GM21619 (cell line): Measurements from ENCODE around the gene NBEA.
"Not testable (repeated sequence)": the region's sequence is repeated elsewhere in the genome, so short reads cannot be mapped to it uniquely, and the experiment has no call there.

ENCODE experiments used
- ATAC-seq: cut with Tn5 transposase; IDR thresholded peaks from one replicate; pipeline ENCODE4 v1.9.1; 2021; ENCODE audit not compliant: unreplicated experiment

The NBEA gene

DNA sequence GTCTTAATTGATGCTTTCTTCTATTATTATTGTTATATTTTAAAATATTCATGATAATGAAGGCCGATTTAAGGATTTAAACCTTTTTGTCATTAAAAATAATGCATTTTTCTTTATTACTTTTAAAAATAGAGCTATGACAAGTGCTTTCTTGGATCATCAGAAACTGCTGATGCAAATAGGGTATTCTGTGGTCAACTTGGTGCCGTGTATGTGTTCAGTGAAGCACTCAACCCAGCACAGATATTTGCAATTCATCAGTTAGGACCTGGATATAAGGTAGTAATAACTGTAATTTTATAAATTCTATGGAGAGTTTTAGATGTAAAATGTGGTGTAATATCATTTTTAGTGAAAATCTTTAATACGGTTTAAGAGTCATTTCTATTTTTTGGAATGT lies 116.5 kb downstream of the NBEA start:
- peak; percentile 77 for ATAC-seq

DNA sequence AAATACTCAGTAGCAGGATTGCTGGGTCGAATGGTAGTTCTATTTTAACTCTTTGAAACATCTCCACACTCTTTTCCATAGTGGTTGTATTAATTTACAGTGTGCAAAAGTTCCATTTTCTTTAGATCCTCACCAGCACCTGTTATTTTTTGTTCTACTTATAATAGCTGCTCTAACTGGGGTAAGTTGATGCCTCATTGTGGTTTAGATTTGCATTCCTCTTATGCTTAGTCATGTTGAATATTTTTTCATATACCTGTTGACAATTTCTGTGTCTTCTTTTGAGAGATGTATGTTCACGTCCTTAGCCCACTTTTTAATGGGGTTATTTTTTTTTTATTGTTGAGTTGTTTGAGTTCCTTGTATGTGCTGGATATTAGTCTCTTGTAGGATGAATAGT lies 144.6 kb downstream of the NBEA start:
- ATAC-seq: no peak

DNA sequence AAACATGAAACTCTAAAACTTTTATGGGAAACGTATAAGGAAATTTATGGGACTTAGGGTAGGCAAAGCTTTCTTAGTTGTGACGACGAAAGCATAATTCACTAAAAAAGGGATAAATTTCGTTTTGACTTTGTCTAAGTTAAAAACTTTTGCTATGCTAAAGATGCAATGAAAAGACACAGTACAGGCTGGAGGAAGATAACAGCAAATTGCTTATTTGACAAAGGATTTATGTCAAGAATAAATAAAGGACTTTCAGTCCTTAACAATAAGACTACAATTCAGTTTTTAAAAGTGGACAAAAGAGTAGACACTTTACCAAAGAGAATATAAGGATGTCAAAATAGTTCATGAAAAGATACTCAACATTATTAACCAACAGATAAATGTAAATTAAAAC lies 150.2 kb downstream of the NBEA start:
- no peak for ATAC-seq

DNA sequence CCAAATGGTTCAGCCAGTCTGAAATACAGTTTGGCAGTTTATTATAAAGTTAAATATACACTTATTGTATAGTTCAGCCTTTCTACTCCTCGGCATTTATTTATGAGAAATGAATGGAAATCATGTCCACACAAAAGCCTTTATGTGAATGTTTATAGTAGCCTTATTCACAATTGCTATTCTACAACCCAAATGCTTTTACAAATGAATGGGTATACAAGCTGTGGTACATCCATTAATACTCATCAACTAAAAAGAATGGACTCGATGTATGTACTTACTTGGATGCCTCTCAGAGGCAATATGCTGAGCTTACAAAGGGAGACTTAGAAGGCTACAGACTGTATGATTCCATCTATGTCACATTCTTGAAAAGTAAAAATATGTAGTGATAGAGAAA lies 150.7 kb downstream of the NBEA start:
- ATAC-seq: no peak

DNA sequence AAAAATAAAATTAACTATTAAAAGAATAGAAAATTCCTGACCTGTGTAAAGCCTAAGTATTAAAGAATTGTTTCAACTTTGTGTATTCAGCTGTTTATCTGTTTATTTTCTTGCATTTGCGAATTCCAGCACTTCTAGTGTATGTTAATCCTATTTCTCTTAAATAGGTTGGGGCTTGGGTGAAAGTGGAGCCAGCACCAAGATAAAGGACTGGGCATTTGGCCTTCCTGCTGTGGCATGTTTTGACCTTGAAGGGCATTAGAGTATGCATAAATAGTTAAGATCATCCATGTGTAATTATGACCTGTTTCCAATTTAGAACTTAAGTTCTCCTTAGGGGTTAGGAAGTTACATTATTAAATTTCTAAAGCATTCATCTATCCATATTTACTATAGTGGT lies 151.3 kb downstream of the NBEA start:
- no peak for ATAC-seq

DNA sequence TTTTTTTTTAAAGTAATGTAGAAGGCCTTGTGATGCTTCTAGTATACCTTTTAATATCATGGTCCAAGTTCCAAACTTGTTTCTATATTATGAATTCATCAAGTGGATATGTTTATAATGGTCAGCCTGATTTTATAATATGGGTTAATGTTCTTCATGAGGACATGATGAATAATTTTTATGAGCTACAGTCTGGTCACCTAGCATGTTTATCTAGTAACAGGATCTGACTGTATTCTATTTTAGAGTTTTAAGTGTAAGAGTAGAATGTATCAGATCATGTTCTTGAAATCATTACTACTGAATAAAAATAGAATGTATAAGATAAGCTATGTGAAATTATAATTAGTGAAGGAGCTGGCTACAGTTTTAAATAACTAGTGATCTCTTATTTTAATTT lies 164.7 kb downstream of the NBEA start:
- ATAC-seq: not testable (repeated sequence)

DNA sequence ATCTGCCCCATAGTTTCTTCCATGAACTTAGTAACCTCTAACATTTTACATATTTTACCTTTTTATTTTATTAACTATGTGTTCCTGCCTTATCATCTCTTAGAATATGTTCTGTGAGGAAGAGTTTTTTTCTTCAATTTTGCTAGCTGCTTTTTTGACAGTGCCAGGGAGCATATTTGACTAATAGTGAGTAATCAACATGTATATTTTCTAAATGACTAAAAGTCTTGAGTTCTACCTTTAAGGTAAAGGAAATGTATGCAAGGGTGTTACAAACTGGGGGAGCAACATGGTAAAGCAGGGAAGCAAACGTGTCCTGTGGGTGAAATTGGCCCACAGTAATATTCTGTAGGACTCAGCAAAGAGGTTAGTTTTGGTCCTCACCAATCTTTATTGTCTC lies 165.5 kb downstream of the NBEA start:
- no peak for ATAC-seq

DNA sequence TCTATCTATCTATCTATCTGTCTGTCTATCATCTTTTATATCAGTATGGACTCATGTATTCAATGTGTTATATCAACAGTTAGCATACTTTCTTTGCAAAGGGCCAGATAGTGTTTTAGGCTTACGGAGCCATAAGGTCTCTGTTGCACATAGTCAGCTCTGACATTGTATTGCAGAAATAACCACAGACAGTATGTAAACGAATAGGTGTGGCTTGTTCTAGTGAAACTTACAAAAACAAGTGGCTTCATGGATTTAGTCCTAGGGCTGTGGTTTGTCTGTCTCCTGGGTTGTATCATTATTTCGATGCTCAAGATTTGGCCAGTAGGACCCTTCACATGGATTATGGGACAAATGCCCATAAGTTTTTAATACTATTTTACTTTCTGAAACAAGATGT lies 171.5 kb downstream of the NBEA start:
- ATAC-seq: not testable (repeated sequence)

DNA sequence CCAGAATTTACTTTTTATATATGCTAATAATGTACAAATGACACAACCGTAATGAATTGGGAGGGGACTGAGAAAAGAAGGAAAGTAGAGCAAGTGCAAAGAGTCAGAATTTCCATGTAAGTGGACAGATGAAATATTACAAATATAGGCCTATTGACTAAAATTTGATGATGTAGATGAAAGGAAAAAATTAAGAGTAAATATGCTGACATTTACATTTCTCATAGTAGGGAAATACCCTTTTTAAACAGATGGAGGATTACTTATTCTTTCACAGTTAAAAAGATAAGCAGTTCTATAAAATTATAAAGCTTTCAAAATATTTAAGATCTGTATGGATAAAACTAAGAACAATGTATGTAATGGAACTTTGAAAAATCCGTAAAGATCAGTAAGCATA lies 185.4 kb downstream of the NBEA start:
- no peak for ATAC-seq

DNA sequence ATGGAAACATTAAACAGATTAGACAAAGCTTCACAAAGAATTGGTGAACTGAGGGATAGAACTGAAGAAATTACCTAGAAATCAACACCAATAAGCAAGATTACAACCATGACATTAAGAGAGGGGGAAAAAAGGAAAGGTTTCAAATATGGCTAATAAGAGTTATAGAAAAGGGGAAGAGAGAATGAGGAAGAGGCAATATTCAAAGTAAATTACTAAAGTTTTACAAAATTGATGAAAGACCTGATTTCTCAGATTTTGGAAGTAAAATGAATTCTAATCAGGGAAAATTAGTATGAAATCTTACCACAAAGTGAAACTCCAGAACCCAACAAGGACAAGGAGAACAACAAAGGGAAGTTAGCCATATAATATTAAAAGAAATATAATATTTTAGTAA lies 187.4 kb downstream of the NBEA start:
- no peak for ATAC-seq

DNA sequence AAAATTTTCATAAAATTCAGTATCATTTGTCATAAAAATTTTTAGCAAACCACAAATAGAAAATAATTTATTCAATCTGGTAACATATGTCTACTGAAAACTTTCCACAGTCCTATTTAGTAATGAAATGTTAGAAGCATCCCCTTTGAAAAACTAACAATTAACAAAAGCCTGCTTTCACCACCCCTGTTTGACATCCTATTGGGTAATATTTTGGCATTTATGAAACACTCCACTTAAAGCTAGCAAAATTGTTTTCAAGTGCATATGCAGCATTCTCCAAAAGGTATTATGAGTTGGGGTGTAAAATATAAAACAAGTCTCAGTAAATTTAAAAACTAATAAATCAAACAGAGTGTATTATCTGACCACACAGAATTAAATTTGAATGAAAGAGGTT lies 189.4 kb downstream of the NBEA start:
- no peak for ATAC-seq

DNA sequence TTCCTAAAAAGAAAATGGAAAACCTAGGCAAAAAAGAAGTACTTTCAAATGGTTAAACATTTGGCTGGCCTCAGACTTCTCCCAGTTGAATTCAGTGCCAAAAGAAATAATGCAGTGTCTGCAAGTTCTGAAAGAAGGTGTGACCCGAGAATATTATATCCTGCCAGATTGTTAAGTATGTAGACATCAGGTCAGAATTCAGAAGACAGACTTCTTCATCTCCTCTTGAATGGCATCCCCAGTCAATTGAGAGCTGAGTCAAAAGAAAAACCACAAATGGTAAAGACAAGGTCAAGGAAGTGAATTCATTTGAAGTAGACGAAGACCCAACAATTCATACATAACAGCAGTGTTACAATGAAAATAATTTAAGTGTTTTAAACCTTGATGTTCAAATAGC lies 194.5 kb downstream of the NBEA start:
- ATAC-seq: no peak

DNA sequence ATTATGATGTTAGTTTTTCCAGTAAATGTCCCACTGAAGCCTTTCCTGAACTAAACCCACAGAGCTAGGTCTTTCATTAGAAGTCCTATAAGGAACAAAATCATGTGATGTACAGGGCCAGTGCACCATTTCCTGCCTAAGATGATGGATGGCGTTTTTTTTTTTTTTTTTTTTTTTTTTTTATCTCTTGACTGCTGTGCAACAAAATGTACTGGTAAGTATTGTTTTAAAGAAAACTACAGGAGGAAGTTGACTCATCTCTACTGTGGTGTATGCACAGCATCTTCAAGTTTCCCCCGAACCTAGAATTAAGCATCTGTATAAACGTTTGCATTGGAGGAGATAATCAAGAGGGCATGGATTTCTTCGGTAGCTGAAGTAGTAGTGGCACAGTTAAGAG lies 197.5 kb downstream of the NBEA start:
- ATAC-seq: no peak

DNA sequence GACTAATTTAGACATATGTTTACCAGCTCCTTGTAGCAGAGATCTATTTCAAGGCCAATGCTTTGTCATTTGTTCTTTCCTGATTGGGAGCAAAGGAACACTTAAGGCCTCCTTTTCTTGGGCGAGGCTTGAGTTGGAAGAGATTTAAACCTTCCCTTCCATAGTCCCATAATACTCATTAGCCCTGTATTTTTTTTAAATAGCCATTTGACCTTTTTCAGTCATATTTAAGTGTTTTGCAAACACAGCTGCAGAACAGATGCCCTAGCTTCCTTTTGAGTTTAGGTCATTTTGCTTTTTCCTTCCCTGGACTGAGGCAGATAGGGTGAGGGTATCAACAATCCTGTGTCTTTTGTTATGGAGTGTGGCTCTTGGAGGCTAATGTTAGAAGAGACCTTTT lies 198.3 kb downstream of the NBEA start:
- ATAC-seq: no peak

DNA sequence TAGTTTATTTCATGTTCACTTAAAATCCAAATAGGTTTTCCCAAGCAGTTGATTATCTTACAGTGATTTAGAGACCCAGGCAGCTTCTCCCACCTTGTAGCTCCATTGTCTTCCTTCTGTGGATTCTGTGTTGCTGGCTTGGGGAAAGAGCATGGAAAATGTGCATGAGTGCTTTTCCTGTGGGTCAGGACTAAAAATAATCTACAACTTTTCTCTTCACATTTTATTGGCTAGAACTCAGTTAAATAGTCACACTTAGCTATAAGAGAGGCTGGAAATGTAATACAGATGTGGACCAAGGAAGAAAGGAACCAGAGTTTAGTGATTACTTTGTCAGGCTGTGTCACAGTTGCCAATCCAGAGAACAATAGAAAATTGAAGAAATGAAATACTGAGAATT lies 198.8 kb downstream of the NBEA start:
- no peak for ATAC-seq

DNA sequence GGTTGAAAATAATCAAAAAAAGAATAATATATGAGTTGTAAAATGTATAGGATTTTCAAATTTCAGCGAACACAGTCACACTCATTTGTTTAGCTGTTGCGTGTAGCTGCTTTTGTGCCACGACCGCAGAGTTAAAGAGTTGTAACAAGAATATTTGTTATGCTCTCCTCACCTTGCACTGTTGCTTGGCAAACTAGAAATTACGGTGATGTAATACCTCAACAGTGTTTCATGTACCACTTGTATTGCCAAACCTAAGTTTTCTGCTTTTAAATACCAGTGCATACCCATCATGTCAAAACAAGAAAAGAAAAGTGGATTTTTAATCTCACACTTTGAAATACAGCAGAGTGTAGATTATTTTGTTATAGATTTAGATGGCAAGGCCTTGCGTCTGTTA lies 201.1 kb downstream of the NBEA start:
- no peak for ATAC-seq

DNA sequence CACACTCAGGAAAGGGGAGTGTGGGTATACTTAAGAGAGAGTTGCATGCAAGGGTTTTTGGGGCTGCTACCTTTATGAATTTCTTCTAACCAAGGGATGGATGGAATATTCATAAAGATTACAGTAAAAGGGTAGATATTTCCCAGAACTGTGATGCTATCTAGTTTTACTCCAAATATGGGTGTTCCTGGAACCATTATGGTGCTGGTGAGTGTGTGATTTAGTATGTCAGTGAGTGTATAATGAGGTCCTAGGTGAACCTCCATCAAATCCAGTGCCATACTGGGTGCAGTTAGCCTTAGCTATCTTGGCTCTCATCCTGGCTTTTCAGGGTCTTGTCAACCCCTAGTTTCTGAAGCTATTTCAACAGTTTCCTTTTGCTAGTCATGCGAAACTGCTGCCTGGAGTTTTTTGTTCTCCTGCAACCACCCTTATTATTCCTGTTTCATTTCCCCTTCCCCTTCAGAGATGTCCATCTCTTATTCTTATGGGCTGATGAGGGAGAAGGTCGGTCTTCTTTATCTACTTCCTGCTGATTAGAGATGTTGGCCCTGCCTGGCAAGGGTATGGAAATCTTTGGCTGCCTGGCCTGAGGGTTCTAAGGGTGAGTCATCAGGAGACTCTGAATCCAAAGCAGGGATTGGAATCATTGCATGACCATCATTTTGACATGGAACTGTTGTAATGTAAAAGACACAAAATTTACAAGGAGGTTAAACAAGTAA lies 202.3 kb downstream of the NBEA start:
- no peak for ATAC-seq

DNA sequence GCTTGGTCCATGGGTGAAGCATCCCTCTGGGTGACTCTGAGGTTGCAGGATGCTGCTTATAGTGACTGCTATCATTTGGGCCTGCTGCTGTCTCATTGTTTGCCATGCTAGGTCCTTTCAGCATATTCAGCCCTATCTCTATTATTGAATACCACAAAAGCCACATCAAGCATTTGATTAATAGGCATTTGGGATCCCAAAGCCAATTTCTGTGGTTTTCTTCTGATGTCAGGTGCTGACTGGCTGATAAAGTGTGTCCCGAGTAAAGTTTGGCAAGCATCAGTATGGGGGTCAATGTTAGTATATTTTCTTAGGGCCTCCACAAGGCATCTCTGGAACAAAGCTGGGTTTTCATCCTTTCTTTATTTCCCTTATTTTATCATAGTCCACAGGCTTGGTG lies 204.6 kb downstream of the NBEA start:
- no peak for ATAC-seq

DNA sequence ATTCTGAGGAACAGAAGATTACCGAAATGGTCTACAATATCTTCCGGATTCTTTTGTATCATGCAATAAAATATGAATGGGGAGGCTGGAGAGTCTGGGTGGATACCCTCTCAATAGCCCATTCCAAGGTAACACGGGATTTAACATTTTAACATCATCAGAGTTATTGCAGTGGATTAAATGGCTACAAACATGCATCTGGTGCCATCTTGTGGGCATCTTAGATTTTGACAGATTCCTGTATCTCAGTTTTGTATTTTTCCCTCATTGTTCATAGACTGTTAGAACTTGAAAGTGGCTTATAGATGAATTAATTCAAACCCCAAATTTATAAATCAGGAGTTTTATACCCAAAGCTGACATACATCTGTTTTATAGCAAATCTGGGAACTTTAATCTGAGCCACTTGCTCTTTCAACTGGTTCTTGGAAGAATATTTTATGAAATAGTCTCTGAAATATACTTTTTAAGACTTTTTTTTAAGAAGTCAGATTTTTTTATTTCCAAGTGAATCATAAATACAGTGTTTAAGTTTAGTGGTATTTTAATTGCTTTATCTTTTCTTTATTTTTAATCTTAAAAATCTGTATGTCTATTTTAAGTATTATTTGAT lies 215.2 kb downstream of the NBEA start:
- peak; percentile 77 for ATAC-seq

DNA sequence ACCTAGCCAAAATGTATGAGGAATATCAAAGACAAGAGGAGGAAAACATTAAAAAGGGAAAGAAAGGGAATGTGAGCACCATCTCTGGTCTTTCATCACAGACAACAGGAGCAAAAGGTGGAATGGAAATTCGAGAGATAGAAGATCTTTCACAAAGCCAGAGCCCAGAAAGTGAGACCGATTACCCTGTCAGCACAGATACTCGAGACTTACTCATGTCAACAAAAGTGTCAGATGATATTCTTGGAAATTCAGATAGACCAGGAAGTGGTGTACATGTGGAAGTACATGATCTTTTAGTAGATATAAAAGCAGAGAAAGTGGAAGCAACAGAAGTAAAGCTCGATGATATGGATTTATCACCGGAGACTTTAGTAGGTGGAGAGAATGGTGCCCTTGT lies 217.0 kb downstream of the NBEA start:
- ATAC-seq: no peak

DNA sequence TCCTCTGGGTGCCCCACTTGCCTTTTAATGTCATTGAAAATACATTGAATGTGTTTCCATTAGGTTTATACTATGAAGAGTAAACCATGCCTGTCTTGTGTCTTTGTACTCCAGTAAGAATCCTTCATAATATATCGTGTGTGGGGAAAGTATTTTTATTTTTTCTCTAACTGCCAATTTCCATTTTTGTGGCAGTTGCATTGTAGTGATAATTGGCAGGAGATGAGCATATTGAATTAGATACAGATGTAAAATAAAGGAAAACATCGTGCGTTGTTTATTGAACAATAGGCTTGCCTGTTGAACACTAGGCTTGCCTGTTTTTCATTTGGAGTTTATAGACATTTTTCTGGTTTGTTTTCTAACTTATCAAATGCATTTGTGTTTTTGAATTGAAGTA lies 218.8 kb downstream of the NBEA start:
- ATAC-seq: no peak

DNA sequence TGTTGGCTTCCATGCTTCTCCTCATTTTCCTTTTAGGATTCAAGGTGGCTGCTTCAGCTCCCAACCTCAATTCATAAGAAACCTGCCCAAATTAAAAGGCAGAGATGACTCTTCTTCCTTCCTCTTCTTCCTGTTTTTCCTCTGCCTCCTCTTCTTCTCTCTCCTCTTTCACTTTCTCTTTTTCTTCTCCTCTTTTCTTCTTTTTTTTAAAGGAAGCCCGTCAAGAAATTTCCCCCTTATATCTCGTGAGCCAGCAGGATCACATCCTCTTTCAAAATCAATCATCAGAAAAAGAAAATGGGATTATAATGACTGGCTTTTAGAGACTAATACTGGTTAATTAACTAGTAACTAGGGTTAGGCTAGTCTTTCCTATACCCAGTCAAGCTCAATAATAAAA lies 220.3 kb downstream of the NBEA start:
- no peak for ATAC-seq

DNA sequence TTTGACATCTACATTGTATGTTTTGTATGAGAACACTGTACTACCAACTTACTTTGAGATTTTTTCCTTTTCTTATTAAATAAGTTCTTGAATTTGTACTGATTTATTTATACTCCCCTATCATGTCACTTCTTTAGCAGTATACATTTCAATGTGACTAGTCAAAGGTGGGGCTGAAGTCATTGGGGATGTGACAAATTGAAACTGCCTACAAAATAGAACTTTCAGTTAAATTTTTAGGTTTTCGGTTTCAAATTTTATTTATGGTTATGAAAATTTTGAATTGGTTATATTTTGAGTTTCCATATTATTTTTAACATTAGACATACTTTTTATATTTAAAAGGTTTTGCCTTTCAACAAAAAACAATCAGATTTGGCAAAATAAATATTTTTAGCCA lies 221.6 kb downstream of the NBEA start:
- peak; percentile 51 for ATAC-seq
